Sciatic nerve (tissue), 2 donors: ENCODE results near the gene ACTRT1. TPM values are rescaled to one million over a fixed set of nuclear protein-coding genes. Genes with fewer than 3 reads are reported as not detected.

Source experiments
- ATAC-seq: fragments of 200-7000 bp; cut with Tn5 transposase; one replicate; pipeline ENCODE4 v1.9.1; 2020; ENCODE audit warnings: mild to moderate bottlenecking, moderate library complexity
- DNase-seq: peaks from one replicate; pipeline ENCODE4 v3.0.0-alpha.2; 2020; ENCODE audit warnings: low spot score
- intact Hi-C: fragments of 100-400 bp; cut with DNase I; formaldehyde crosslinking; loops from one replicate; pipeline ENCODE4 v1.14.2; 2022
- total RNA-seq: library from RNA; stranded (reverse); fragmentation: NEBNext Ultra II Directional; extraction: Animal tissue kit (Norgen Biotek cat#: 25700); gene quantifications from one replicate; pipeline ENCODE4 v1.2.1, GENCODE V29; 2021
- donor health status: DM: no; HTN: no; CAD: no.
- donor health status: DM: no; HTN: no; CAD: no.

ACTRT1 gene
- total RNA-seq, result not detected

- ATAC-seq (no peak), DNase-seq (no peak)
- intact Hi-C loops, result no loop called here
Measured at GRCh38 chrX:128052303-128052702, at the start of gene ACTRT1. Gene ACTRT1, minus strand, starts transcription at chrX:128052403. Its CDS starts 197 bp downstream, at chrX:128052206.

- DNase-seq (no peak), ATAC-seq (no peak)
- intact Hi-C loops, result no loop called here
Measured at GRCh38 chrX:128078545-128078944, 26.3 kb upstream of the ACTRT1 start.

DNA sequence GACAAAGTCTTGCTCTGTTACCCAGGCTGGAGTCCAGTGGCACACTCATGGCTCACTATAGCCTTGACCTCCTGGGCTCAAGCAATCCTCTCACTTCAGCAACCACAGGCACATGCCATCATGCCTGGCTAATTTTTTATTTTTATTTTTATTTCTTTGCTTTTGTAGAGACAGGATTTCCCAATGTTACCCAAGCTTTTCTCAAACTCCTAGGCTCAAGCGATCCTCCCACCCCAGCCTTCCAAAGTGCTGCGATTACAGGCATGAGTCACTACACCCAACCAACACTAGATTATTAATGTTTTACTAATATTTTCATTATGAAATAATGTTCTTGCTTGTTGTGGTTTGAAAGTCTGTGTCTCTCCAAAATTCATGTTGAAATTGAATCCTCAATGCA is 5.2 kb upstream of the ACTRT1 start:
- intact Hi-C loops, result no loop called here
- ATAC-seq, result no peak
- no peak for DNase-seq

DNA sequence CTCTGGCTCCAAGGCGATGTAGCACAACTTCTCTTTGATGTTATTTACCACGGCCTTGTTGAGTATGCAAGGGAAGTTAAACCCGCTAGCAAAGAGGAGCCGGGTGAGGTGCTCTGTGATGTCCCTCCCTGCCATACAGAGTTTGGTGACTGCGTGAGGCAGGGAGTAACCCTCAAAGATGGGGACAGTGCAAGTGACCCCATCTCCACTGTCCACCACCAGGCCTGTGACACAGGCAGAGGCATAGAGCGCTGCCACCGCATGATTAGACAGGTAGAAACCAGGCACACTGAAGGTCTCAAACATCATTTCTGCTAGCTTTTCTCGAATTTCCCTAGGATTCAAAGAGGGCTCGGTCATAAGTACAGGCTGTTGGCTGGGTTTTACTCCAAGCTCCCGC is 677 bp downstream of the ACTRT1 start:
- intact Hi-C loops, result no loop called here
- DNase-seq (no peak), ATAC-seq (no peak)

DNA sequence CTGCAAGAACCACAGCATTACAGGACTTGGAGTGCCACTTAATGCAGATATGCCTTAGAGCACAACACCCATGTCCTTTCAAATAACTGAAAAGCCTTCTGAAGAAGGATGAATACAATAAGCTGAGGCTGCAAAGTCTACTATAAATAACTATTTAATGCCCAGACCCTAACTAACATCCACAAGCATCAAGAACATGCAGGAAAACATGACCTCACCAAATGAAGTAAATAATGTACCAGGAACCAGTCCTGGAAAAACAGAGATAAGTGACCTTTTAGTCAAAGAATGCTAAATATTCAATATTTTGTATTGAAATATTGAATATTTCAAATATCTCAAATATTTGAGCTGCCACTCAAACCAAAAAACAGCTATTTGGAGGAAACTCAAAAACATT is 16.9 kb downstream of the ACTRT1 start:
- no peak for DNase-seq
- no peak for ATAC-seq
- intact Hi-C loops, result no loop called here

DNA sequence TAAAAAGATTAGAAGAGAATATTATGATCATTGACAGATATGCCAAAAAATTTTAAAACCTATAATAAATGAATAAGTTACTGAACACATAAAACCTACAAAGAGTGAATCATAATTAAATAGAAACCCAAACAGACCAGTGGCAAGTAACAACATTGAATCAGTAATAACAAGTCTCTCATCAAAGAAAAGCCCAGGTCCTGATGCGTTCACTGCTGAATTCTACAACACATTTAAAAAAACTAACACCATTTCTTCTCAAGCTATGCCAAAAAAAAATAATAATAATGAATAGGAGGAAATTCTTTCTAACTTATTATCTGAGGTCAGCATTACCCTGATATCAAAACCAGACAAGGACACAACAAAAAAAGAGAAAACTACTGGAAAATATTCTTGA is 30.6 kb downstream of the ACTRT1 start:
- DNase-seq (no peak), ATAC-seq (no peak)
- intact Hi-C loops, result no loop called here

- no peak for ATAC-seq
- intact Hi-C loops, result no loop called here
Measured at GRCh38 chrX:128020701-128021100, 31.5 kb downstream of the ACTRT1 start.

DNA sequence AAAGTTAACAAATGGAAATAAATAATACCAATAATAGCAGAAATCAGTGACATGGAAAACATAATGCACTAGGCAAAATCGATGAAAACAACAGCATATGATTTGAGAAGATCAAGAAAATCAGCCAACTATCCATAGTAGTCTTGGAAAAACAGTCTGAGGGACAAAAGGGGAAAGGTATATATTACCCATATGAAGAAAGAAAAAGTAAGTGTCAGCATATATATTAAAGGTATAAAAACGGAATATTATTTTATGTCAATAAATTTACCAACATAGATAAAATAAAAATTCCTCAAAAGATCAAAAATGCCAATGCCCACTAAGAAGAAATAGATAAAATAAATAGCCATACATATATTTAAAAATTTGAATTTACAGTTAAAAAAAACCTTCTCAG is 33.0 kb downstream of the ACTRT1 start:
- ATAC-seq (no peak), DNase-seq (no peak)
- intact Hi-C loops, result no loop called here

More at GRCh38 chrX:128020701-128021100, 31.5 kb downstream of the ACTRT1 start:
- no peak for DNase-seq

GRCh38 chrX:128012015-128012414 is 40.2 kb downstream of the ACTRT1 start:
- DNase-seq (no peak), ATAC-seq (no peak)
- intact Hi-C loops, result no loop called here

GRCh38 chrX:128007882-128008281 is 44.3 kb downstream of the ACTRT1 start:
- no peak for DNase-seq
- ATAC-seq, result no peak
- intact Hi-C loops, result no loop called here
